Thoracic aorta (tissue), 2 donors: ENCODE measurements around the gene EIF1AY. TPM values are rescaled to one million over a fixed set of nuclear protein-coding genes. Genes with fewer than 3 reads are reported as not detected.
A peak's percentile ranks its signal among the peaks of the same experiment; 100 is the strongest.

Experiments
- ATAC-seq: fragments of 150-250 bp; one replicate; pipeline ENCODE4 v1.8.0; 2017; ENCODE audit warnings: low read depth; ENCODE audit not compliant: insufficient number of reproducible peaks, low FRiP score
- DNase-seq: peaks from one replicate; pipeline ENCODE4 v3.0.0-alpha.2; 2020; ENCODE audit warnings: low spot score
- H3K27ac ChIP-seq, 2 donors: fragments of 200-600 bp; sonication (generic); 1 replicate in 1 of 2; 2 replicates in 1 of 2; pipeline ENCODE4 v1.5.1; 2016; ENCODE audit warnings: mild to moderate bottlenecking in 2 of 2, moderate library complexity in 2 of 2
- H3K27me3 ChIP-seq: fragments of 200-600 bp; sonication (generic); replicated peaks from 2 replicates; pipeline ENCODE4 v1.6.0; 2016; ENCODE audit warnings: mild to moderate bottlenecking; ENCODE audit not compliant: insufficient read depth
- H3K36me3 ChIP-seq: fragments of 200-600 bp; sonication (generic); one replicate; pipeline ENCODE4 v1.5.1; 2016
- H3K4me1 ChIP-seq, 2 donors: fragments of 200-600 bp; sonication (generic); 1 replicate in 1 of 2; 2 replicates in 1 of 2; pipeline versions ENCODE4 v1.5.1 to v1.6.0; 2016; ENCODE audit warnings: low read depth in 2 of 2, mild to moderate bottlenecking in 1 of 2; ENCODE audit not compliant: control insufficient read depth in 1 of 2
- H3K4me3 ChIP-seq: fragments of 200-600 bp; sonication (generic); 2 replicates; pipeline ENCODE4 v1.5.1; 2016; ENCODE audit warnings: mild to moderate bottlenecking
- H3K9me3 ChIP-seq: fragments of 200-600 bp; sonication (generic); 2 replicates; pipeline ENCODE4 v1.5.1; 2016
- total RNA-seq, 2 donors: library from RNA; depleted of rRNA; stranded (reverse); fragments of >200 nt; gene quantifications; one replicate each; pipeline versions ENCODE4 v1.1.0 to v1.2.3, GENCODE V29; 2016
- TF ChIP-seq, protein P1 (sequence below): fragments of 200-600 bp; sonication (generic); IDR thresholded peaks from one replicate; pipeline ENCODE4 v1.5.1; 2019; ENCODE audit warnings: antibody characterized with exemption

Gene EIF1AY
- total RNA-seq: 10 to 100 TPM; 21.5 to 26.1 TPM

DNA sequence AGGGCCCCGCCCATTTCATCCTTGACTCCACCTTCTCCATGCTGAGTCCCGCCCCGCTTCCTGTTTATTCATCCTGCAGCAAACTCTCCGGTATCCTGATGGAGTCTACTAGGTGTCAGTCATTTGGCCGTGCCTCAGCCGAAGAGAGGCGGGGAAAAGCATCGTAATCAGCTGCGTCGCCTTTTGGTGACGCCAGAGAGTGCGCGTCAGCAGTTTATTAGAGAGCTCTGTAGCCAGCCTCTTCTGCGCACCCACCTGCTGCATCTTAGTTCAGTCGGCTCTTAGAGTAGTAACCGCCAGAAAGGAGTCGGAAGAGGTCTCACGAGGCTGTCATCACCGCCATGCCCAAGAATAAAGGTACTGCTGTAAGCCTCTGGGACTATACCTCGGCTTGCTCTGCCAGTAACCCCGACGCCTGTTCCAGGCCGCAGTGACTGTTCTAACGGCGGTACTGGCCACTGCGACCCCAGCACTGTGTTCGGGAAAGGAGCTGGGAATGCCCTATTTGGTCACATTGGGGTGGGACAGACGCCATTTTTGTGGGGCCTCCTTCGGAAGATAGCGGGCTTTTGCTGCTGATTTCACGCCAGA is at the start of gene EIF1AY:
Gene EIF1AY (plus strand): TSS at position 246 of the 591 bp plus-strand sequence. CDS start 96 bp downstream, at position 342.
- Histone ChIP-seq H3K9me3 (no peaks in the 10 kb centered on the region), H3K36me3 (no peaks in the 10 kb centered on the region), H3K4me3 (peak within 1 kb of the TSS; percentile 82), H3K27ac (peak within 1 kb of the TSS; percentile 87 to 92), H3K4me1 (peaks cover 3 to 4% of the 10 kb centered on the region in 2 donors), H3K27me3 (no peaks in the 10 kb centered on the region)
- TF ChIP-seq, protein P1, sequence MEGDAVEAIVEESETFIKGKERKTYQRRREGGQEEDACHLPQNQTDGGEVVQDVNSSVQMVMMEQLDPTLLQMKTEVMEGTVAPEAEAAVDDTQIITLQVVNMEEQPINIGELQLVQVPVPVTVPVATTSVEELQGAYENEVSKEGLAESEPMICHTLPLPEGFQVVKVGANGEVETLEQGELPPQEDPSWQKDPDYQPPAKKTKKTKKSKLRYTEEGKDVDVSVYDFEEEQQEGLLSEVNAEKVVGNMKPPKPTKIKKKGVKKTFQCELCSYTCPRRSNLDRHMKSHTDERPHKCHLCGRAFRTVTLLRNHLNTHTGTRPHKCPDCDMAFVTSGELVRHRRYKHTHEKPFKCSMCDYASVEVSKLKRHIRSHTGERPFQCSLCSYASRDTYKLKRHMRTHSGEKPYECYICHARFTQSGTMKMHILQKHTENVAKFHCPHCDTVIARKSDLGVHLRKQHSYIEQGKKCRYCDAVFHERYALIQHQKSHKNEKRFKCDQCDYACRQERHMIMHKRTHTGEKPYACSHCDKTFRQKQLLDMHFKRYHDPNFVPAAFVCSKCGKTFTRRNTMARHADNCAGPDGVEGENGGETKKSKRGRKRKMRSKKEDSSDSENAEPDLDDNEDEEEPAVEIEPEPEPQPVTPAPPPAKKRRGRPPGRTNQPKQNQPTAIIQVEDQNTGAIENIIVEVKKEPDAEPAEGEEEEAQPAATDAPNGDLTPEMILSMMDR: no peak
- DNase-seq (peak; percentile 76), ATAC-seq (peak; percentile 98)

DNA sequence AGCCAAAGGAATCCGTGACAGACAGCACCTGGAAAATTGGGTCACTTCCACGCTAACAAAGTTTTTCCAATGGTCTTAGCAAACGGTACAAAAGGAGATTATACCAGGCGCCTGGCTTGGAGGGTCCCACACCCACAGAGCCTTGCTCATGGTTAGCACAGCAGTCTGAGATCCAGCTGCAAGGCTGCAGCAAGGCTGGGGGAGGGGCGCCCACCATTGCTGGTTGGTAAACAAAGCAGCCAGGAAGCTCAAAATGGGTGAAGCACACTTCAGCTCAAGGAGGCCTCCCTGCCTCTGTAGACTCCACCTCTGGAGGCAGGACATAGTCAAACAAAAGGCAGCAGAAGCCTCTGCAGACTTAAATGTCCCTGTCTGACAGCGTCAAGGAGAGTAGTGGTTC is 47.1 kb upstream of the EIF1AY start:
- DNase-seq: no peak
- H3K4me1 ChIP-seq: no peaks in the 10 kb centered on the region
- no peaks in the 10 kb centered on the region for H3K27me3 ChIP-seq
- H3K9me3 ChIP-seq: no peaks in the 10 kb centered on the region
- TF ChIP-seq, protein P1: no peak
- no peak for ATAC-seq
- H3K27ac ChIP-seq: no peak overlapping the region
- no peaks in the 10 kb centered on the region for H3K36me3 ChIP-seq
- H3K4me3 ChIP-seq: no peak overlapping the region

GRCh38 chrY:20538186-20538585 is 37.4 kb upstream of the EIF1AY start:
- Histone ChIP-seq H3K9me3 (no peaks in the 10 kb centered on the region), H3K27ac (no peak overlapping the region), H3K36me3 (no peaks in the 10 kb centered on the region), H3K4me1 (no peaks in the 10 kb centered on the region), H3K27me3 (no peaks in the 10 kb centered on the region), H3K4me3 (no peak overlapping the region)
- DNase-seq: no peak
- TF ChIP-seq, protein P1: no peak
- ATAC-seq: no peak

- no peaks in the 10 kb centered on the region for H3K36me3 ChIP-seq
- TF ChIP-seq, protein P1: no peak
- DNase-seq (no peak), ATAC-seq (no peak)
- H3K9me3 ChIP-seq: no peaks in the 10 kb centered on the region
- H3K4me1 ChIP-seq: no peaks in the 10 kb centered on the region
- H3K27ac ChIP-seq: no peak overlapping the region
- no peaks in the 10 kb centered on the region for H3K27me3 ChIP-seq
- H3K4me3 ChIP-seq: no peak overlapping the region
These were observed 36.6 kb upstream of the EIF1AY start for GRCh38 chrY:20538933-20539332.

DNA sequence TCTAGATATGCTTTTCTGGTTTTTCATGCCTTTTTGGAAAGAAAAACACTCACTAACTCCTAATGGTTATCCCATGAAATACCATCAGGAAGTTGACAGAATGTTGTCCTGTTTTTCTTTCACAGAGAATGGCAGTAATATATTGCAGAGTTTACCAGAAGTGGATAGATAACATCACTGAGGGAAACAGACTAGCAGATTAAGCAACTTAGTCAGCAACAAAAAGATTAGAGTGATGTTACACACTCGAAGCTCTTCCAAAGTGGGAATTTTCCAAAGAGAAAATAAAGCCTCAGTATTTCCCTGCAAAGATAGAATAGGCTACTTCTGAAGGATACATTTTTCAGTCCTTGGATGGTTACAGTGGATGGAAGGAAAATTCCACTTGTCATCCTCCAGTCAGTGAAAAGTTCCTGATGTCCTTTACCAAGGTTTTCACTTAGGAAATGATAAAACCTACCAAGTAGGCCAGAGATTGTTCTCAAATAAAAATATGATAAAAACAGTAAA is 31.1 kb upstream of the EIF1AY start:
- DNase-seq: no peak
- Histone ChIP-seq H3K36me3 (no peaks in the 10 kb centered on the region), H3K27me3 (no peaks in the 10 kb centered on the region), H3K27ac (no peak overlapping the region), H3K4me3 (no peak overlapping the region), H3K9me3 (no peaks in the 10 kb centered on the region), H3K4me1 (peaks cover 0 to 13% of the 10 kb centered on the region in 2 donors)
- TF ChIP-seq, protein P1: no peak
- ATAC-seq: no peak
